ENCODE data around the gene FOXP1.

FOXP1 gene

GRCh38 chr3:71226565-71227269 lies 356.8 kb downstream of the FOXP1 start:
- no peak for DNase-seq

DNA sequence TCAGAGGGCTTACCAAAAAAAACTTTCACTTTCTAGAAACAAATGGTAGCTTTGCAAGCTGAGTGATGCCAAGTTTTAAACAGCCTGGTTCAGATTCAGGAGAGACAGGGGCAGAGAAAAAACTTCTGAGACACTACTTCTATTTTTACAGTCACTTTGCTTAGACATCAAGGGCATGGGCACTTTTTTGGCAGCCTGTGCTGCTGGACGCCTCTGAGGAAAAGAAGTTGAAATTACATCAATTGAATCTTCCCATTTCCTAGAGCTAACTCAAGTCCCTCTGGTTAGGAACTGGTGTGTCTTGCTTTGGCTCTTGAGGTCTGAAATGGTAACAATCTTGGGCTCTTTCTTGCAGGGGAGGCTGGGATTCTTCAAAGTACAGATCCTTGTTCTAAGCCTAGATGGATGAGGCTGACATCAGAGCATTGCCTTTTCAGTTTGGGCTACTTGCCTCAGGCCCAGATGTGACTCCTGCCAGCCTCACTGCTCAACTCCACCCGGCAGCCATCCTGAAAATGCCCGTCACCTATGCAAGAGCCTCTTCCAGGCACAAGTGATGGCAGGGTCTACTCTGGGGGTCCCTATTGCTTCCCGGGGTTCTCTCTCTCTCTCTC lies 357.5 kb downstream of the FOXP1 start:
- DNase-seq, result no peak

GRCh38 chr3:71225002-71225684 lies 358.4 kb downstream of the FOXP1 start:
- no peak for DNase-seq

DNA sequence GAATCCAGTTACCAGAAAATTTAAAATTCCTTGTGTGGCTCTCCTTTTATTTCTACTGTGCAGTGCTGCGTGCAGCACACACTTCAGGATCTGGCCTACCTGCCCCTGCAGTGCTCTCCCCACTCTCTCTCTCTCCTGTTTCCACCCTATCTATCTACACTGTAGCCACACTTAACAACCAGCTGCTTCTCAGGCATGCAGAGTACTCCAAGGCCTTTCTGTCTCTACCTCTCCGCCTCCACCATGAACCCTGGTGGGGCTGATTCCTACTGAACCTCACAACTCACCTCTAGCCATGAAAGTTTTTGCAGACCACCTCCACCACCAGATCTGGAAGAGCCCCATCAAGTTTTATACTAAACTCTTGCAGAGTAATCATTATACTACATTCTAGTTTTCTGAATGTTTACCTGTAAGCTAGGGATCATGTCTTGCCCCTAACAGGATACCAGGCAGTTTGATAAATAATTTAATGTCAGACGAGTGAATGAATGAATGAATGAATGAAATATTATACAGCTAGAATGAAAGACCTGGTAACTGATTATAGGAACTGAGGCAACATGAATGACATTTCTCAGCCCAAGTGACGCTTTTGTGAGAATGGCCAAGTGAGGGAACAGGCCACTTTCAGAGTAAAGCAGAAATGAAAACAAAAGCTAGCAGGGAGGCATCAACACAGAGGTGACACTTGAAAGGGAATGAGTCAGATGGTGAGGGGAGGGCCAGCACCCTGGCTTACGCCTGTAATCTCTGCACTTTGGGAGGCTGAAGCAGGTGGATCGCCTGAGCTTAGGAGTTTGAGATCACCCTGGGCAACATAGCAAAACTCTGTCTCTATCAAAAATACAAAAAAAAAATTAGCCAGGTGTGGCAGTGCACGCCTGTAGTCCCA lies 363.5 kb downstream of the FOXP1 start:
- DNase-seq, result no peak

DNA sequence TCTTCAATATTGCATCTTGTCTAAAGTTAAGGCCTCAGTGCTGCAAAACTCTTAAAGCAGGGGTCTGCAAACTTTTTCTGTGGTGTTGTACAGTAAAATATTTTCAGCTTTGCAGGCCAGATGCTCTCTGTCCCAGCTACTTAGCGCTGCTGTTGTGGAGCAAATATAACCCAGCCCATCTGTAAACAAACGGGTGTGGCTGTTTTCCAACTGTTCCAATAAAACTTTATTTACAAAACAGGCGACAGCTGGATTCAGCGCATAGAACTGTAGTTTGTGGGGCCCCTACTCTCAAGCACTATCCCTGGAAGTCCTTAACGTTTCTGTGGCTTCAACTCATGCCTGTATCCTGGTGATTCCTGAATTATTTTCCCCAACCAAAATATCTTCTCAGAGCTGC lies 365.0 kb downstream of the FOXP1 start:
- no peak for DNase-seq

DNA sequence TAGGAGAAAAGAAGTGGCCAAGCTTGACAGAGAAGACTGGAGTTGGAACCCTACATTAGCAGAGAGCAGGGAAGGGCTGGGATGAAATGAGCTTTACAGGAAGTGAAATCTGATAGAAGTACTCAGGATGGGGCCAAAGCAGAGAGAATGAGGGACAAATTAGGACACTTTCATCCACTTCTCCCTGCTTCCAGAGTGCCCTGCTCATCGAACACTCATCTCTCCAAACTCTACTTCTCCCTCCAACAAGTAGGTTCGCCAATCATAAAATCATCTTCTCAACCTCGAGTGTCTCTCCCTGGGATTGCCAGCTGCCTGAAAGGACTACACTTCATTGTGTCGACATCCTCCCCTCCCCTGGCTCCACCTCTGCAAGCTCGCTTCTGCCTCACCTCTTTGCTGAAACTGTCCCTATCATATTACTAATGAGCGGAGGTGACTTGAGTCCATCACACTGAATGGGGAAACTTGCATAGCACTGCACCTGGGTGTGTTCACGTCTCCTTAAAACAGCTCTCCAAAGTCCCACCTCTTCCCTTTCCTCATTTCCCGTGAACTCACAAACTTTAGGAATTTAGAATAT lies 365.8 kb downstream of the FOXP1 start:
- no peak for DNase-seq

- DNase-seq, result no peak
Measured at GRCh38 chr3:71215351-71215750, 368.2 kb downstream of the FOXP1 start.

- DNase-seq, result no peak
Measured at GRCh38 chr3:71214797-71215196, 368.7 kb downstream of the FOXP1 start.

DNA sequence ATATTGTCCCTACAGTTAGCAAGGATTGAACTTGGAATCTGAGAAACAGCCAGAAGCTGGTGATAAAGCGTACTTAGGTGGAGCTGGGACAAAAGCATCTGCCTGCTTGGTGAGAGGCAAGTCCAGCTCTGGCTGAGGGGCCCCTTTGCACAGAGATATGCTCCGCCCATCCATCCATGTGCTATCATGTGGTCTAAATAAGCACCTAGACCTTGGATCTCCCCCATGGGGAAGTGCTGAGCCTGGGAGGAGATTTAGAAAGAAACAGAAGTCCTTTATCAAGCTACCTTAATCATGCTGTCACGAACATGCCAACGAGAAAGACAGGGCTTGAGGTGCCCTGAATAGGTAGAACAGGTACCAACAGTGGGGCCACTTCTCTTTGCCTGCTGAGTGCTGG lies 369.5 kb downstream of the FOXP1 start:
- no peak for DNase-seq

- DNase-seq, result no peak
Measured at GRCh38 chr3:71211083-71211482, 372.4 kb downstream of the FOXP1 start.

DNA sequence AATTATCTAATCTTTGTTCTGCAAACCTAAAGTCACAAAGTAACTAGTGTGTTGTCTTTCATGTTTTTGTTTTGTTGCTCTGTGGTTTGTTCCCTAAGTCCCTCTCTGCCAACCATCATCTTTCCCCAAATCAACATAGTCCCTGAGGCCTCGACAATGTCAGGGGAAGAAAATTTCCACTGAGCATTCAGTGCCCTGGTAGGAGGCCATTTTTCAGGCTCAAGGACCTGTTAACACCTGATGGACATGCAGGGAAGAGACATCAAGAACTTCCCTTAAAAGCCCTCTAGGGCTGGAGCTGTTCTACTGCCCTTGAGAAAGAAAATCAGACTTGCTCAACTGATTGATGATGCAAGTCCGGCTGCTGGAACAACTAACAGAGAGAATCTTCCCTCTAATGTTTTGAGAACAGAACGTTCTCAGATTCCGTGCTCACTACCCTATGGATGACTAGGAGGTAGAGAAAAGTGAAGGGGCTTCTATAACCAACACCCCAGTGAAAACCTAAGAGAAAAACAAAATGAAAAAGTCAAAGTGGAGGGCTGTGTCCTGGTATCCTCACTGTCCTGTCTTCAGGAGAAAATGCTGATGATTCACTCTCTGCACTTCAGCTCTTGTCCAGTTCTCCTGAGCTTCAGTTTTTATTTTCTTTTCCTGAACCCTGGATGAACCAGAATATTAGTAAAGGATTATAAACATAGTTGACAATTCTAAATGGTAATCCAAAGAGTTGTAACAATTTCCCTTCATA lies 373.1 kb downstream of the FOXP1 start:
- DNase-seq, result no peak

- DNase-seq, result no peak
Measured at GRCh38 chr3:71208211-71209095, 375.1 kb downstream of the FOXP1 start.

DNA sequence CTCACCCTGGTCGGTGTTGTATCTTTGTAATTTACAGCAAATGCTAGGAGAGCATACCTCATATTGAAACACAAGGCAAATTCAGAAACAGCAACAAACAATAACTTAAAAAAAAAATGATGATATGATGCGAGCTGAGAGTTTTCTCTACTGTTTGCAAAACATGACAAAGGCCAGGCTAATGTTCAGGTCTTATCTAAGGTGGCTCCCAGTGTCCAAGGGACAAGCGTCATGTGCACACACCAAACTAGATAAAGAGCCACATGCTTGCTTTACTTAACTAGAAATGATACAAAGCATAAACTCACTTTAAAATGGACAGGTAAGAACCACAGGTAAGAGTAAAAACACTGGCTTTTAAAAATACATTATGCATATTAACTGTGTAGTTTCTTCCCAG lies 375.9 kb downstream of the FOXP1 start:
- DNase-seq, result no peak

DNA sequence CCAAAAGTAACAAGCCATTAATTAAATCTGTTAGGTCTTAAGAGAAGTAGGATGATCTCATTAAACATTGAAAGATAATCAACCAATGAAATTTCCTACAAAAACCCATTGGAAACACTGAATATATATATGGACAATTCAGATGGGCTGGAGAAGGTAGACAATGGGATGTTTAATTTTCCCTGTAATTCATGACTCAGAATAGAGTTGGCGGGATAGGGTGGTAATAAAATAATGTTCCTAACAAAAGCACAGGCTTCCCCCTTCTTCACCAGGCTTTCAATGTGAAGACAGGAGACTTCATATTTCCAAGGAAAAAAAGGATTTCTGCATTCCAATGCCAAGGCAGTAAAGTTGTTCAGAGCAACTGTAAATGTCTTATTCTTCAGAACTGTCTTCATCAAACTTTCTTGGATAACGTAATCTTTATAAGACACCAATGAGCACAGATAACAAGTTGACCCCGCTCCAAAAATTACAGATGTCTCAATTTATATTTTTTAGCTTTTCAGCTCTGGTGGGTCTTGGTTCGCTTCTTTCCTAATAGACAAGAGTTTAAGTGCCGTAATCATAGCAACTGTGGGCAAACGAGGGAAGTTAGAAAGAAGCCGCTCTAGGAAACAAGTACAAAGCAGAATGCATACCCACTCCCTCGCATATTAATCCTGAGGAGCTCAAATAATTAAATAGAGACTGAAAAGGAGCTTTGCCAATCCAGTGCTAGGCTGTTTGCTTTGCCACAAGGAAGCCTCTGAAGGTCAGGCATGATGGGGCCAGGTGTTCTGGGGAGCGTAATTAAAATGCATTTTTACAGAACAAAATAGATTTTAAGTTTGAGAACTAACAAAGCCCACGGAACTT lies 377.0 kb downstream of the FOXP1 start:
- DNase-seq, result no peak

GRCh38 chr3:71203727-71204488 lies 379.6 kb downstream of the FOXP1 start:
- no peak for DNase-seq

- no peak for DNase-seq
Measured at GRCh38 chr3:71202848-71203533, 380.5 kb downstream of the FOXP1 start.

GRCh38 chr3:71201939-71202338 lies 381.6 kb downstream of the FOXP1 start:
- DNase-seq, result no peak

GRCh38 chr3:71197841-71198565 lies 385.5 kb downstream of the FOXP1 start:
- DNase-seq, result no peak
